CD8-positive, alpha-beta memory T cell (primary cell): Measurements from ENCODE around the gene MARCOL. TPM values are rescaled to one million over a fixed set of nuclear protein-coding genes. Genes with fewer than 3 reads are reported as not detected.

ENCODE experiments used
- CTCF ChIA-PET: fragments of 350-600 bp; sonication (Branson Sonifier 250); formaldehyde crosslinking; loops from one replicate; lab custom pipeline; 2021; ENCODE audit warnings: antibody characterized with exemption; lab: Charles Lee
- POLR2A ChIA-PET: fragments of 350-600 bp; sonication (Branson Sonifier 250); formaldehyde crosslinking; loops from one replicate; lab custom pipeline; 2021; ENCODE audit warnings: antibody characterized with exemption; lab: Charles Lee
- DNase-seq, 5 donors: peaks; one replicate each; pipeline versions ENCODE4 v3.0.0 to v3.0.0-alpha.2; 2020 to 2022; ENCODE audit warnings: mixed read lengths in 1 of 5
- H3K27ac ChIP-seq: one replicate; pipeline ENCODE4 v1.7.0; 2013; ENCODE audit warnings: low read depth, mild to moderate bottlenecking, low read length, moderate library complexity
- H3K27me3 ChIP-seq: 2 replicates; pipeline ENCODE4 v1.7.0; 2013; ENCODE audit warnings: low read length, mild to moderate bottlenecking; ENCODE audit not compliant: insufficient read depth, poor library complexity, severe bottlenecking
- H3K36me3 ChIP-seq: 2 replicates; pipeline ENCODE4 v1.7.0; 2013; ENCODE audit warnings: mild to moderate bottlenecking, low read length, moderate library complexity; ENCODE audit not compliant: insufficient read depth
- H3K4me1 ChIP-seq: 2 replicates; pipeline ENCODE4 v1.7.0; 2013; ENCODE audit warnings: mild to moderate bottlenecking, low read length, moderate library complexity; ENCODE audit not compliant: insufficient read depth
- H3K4me3 ChIP-seq: 2 replicates; pipeline ENCODE4 v1.7.0; 2013; ENCODE audit warnings: mild to moderate bottlenecking, low read length
- H3K9me3 ChIP-seq: 2 replicates; pipeline ENCODE4 v1.7.0; 2013; ENCODE audit warnings: mild to moderate bottlenecking, low read length
- H3K27ac Mint-ChIP-seq, 8 donors: one replicate each; pipeline ENCODE4 v1.8.0; 2020 to 2021; ENCODE audit warnings: mixed read lengths in 8 of 8, mild to moderate bottlenecking in 6 of 8, inconsistent platforms in 3 of 8, moderate library complexity in 3 of 8
- H3K27me3 Mint-ChIP-seq, 2 donors: one replicate each; pipeline ENCODE4 v1.8.0; 2020 to 2021; ENCODE audit warnings: mixed read lengths in 2 of 2, mild to moderate bottlenecking in 1 of 2, moderate library complexity in 1 of 2
- H3K36me3 Mint-ChIP-seq, 3 donors: one replicate each; pipeline ENCODE4 v1.8.0; 2020 to 2021; ENCODE audit warnings: mixed read lengths in 3 of 3, inconsistent platforms in 1 of 3, mild to moderate bottlenecking in 1 of 3
- H3K4me1 Mint-ChIP-seq, 3 donors: one replicate each; pipeline ENCODE4 v1.8.0; 2020 to 2021; ENCODE audit warnings: mixed read lengths in 3 of 3, inconsistent platforms in 1 of 3, mild to moderate bottlenecking in 1 of 3
- H3K4me3 Mint-ChIP-seq, 7 donors: one replicate each; pipeline ENCODE4 v1.8.0; 2020 to 2021; ENCODE audit warnings: mixed read lengths in 7 of 7, mild to moderate bottlenecking in 6 of 7, moderate library complexity in 4 of 7, inconsistent platforms in 2 of 7
- H3K9me3 Mint-ChIP-seq, 5 donors: one replicate each; pipeline ENCODE4 v1.8.0; 2020 to 2022; ENCODE audit warnings: mixed read lengths in 5 of 5, mild to moderate bottlenecking in 3 of 5, moderate library complexity in 2 of 5, inconsistent platforms in 1 of 5
- polyA plus RNA-seq: library from polyadenylated mRNA; unstranded; fragments of 300-500 nt; fragmentation: Illumina TruSeq; gene quantifications from one replicate; pipeline ENCODE4 v1.2.3, GENCODE V29; 2021
- total RNA-seq, 2 experiments: library from RNA; stranded (reverse); gene quantifications; one replicate each; pipeline ENCODE4 v1.2.3, GENCODE V29; 2021

The MARCOL gene
- total and polyA plus RNA-seq, 3 experiments from 2014 or later, result not detected

GRCh38 chr5:148208226-148208625, 30.1 kb upstream of the MARCOL start:
- Mint-ChIP-seq H3K27me3 (peaks cover 6 to 7% of the 10 kb centered on the region in 2 donors), H3K4me1 (no peaks in the 10 kb centered on the region), H3K36me3 (no peaks in the 10 kb centered on the region), H3K4me3 (no peak overlapping the region), H3K9me3 (peaks cover 0 to 2% (median 0%) of the 10 kb centered on the region in 5 donors), H3K27ac (no peak overlapping the region)
- H3K4me3 ChIP-seq, result no peak overlapping the region
- H3K27ac ChIP-seq, result no peak overlapping the region
- no peaks in the 10 kb centered on the region for H3K9me3 ChIP-seq
- no peaks in the 10 kb centered on the region for H3K27me3 ChIP-seq
- H3K36me3 ChIP-seq, result no peaks in the 10 kb centered on the region
- no peak for DNase-seq
- H3K4me1 ChIP-seq, result no peaks in the 10 kb centered on the region
- ChIA-PET POLR2A (no interaction called here), CTCF (no interaction called here)

- Histone ChIP-seq H3K27me3 (no peaks in the 10 kb centered on the region), H3K4me1 (no peaks in the 10 kb centered on the region), H3K9me3 (no peaks in the 10 kb centered on the region), H3K27ac (no peak overlapping the region), H3K36me3 (no peaks in the 10 kb centered on the region), H3K4me3 (no peak overlapping the region)
- Mint-ChIP-seq H3K27ac (no peak overlapping the region), H3K27me3 (peaks cover 4 to 7% of the 10 kb centered on the region in 2 donors), H3K36me3 (no peaks in the 10 kb centered on the region), H3K9me3 (peaks cover 0 to 2% (median 0%) of the 10 kb centered on the region in 5 donors), H3K4me1 (no peaks in the 10 kb centered on the region), H3K4me3 (no peak overlapping the region)
- CTCF ChIA-PET, result no interaction called here
- no peak for DNase-seq
- POLR2A ChIA-PET, result no interaction called here
These were observed 29.1 kb upstream of the MARCOL start for GRCh38 chr5:148209151-148209770.

- Mint-ChIP-seq H3K4me3 (no peak overlapping the region), H3K9me3 (peaks cover 0 to 4% (median 0%) of the 10 kb centered on the region in 5 donors), H3K4me1 (no peaks in the 10 kb centered on the region), H3K27me3 (peaks cover 3 to 4% of the 10 kb centered on the region in 2 donors), H3K27ac (no peak overlapping the region), H3K36me3 (no peaks in the 10 kb centered on the region)
- no peaks in the 10 kb centered on the region for H3K4me1 ChIP-seq
- no peak overlapping the region for H3K4me3 ChIP-seq
- no peaks in the 10 kb centered on the region for H3K36me3 ChIP-seq
- no peaks in the 10 kb centered on the region for H3K9me3 ChIP-seq
- no peak for DNase-seq
- H3K27ac ChIP-seq, result no peak overlapping the region
- no peaks in the 10 kb centered on the region for H3K27me3 ChIP-seq
- POLR2A ChIA-PET, result no interaction called here
- CTCF ChIA-PET, result no interaction called here
These were observed 23.6 kb upstream of the MARCOL start for GRCh38 chr5:148214665-148215185.

DNA sequence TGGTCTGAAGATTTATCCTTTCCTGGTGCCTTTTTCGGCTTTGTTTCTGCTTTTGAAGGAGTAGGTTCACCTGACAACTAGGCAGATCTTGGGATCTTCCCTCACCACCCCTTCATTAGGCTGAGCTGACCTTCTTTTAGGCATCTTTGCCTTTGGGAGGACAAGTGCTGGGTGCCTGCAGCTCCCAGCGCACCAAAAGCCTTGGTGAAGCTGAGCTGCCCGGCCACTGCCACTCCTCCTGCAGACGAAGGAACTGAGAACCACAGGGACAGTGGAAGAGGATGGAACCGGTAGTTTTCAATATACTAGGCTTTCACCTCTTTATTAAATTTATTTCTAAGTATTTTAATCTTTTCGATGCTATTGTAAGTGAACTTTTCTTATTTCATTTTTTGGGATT, 16.8 kb upstream of the MARCOL start:
- Mint-ChIP-seq H3K27ac (no peak overlapping the region), H3K4me1 (no peaks in the 10 kb centered on the region), H3K36me3 (no peaks in the 10 kb centered on the region), H3K27me3 (peaks cover 8 to 15% of the 10 kb centered on the region in 2 donors), H3K4me3 (no peak overlapping the region), H3K9me3 (peaks cover 0 to 5% (median 3%) of the 10 kb centered on the region in 5 donors)
- Histone ChIP-seq H3K4me3 (no peak overlapping the region), H3K4me1 (no peaks in the 10 kb centered on the region), H3K27ac (no peak overlapping the region), H3K27me3 (no peaks in the 10 kb centered on the region), H3K9me3 (no peaks in the 10 kb centered on the region), H3K36me3 (no peaks in the 10 kb centered on the region)
- DNase-seq, result no peak
- CTCF ChIA-PET, result no interaction called here
- POLR2A ChIA-PET, result no interaction called here

- no peak overlapping the region for H3K27ac Mint-ChIP-seq
- H3K36me3 Mint-ChIP-seq, result no peaks in the 10 kb centered on the region
- H3K4me1 ChIP-seq, result no peaks in the 10 kb centered on the region
- ChIA-PET POLR2A (no interaction called here), CTCF (no interaction called here)
- no peak overlapping the region for H3K4me3 ChIP-seq
- H3K9me3 ChIP-seq, result no peaks in the 10 kb centered on the region
- no peak for DNase-seq
- no peaks in the 10 kb centered on the region for H3K4me1 Mint-ChIP-seq
- no peaks in the 10 kb centered on the region for H3K27me3 ChIP-seq
- no peaks in the 10 kb centered on the region for H3K36me3 ChIP-seq
- H3K4me3 Mint-ChIP-seq, result no peak overlapping the region
- peaks cover 8 to 16% of the 10 kb centered on the region in 2 donors for H3K27me3 Mint-ChIP-seq
- H3K27ac ChIP-seq, result no peak overlapping the region
- H3K9me3 Mint-ChIP-seq, result peaks cover 0 to 7% (median 0%) of the 10 kb centered on the region in 5 donors
These were observed 14.1 kb upstream of the MARCOL start for GRCh38 chr5:148224117-148224742.

GRCh38 chr5:148228392-148228984, 9.8 kb upstream of the MARCOL start:
- Mint-ChIP-seq H3K9me3 (peaks cover 0 to 7% (median 4%) of the 10 kb centered on the region in 5 donors), H3K27ac (no peak overlapping the region), H3K4me1 (no peaks in the 10 kb centered on the region), H3K27me3 (peaks cover 5 to 16% of the 10 kb centered on the region in 2 donors), H3K4me3 (no peak overlapping the region), H3K36me3 (no peaks in the 10 kb centered on the region)
- CTCF ChIA-PET, result no interaction called here
- Histone ChIP-seq H3K9me3 (no peaks in the 10 kb centered on the region), H3K27ac (no peak overlapping the region), H3K4me3 (no peak overlapping the region), H3K36me3 (no peaks in the 10 kb centered on the region), H3K4me1 (no peaks in the 10 kb centered on the region), H3K27me3 (no peaks in the 10 kb centered on the region)
- no peak for DNase-seq
- POLR2A ChIA-PET, result no interaction called here

DNA sequence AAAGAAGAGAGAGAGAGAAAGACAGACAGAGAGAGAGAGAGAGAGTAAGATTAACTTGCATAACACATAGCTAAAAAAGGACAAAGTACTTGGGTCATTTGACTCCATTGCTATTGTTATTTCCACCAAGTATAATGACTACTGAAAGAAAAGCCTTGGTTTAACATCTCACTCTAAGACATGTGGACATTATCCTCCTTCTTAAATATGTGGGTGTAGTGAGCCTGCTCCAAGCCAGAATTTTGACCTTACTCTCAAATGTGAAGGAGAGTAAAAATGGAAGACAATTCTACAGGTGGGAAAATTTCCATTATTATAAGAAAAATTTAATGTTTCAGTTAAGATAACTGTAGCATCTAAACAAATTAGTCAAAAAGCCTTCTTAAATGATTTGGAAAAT, 8.5 kb upstream of the MARCOL start:
- H3K4me1 ChIP-seq, result no peaks in the 10 kb centered on the region
- H3K27ac ChIP-seq, result no peak overlapping the region
- no peaks in the 10 kb centered on the region for H3K27me3 ChIP-seq
- Mint-ChIP-seq H3K4me3 (no peak overlapping the region), H3K4me1 (no peaks in the 10 kb centered on the region), H3K9me3 (peaks cover 0 to 7% (median 4%) of the 10 kb centered on the region in 5 donors), H3K27me3 (peaks cover 5 to 16% of the 10 kb centered on the region in 2 donors), H3K27ac (no peak overlapping the region), H3K36me3 (no peaks in the 10 kb centered on the region)
- no peak for DNase-seq
- no peaks in the 10 kb centered on the region for H3K36me3 ChIP-seq
- no peak overlapping the region for H3K4me3 ChIP-seq
- ChIA-PET CTCF (no interaction called here), POLR2A (no interaction called here)
- H3K9me3 ChIP-seq, result no peaks in the 10 kb centered on the region

- H3K27me3 ChIP-seq, result no peaks in the 10 kb centered on the region
- ChIA-PET CTCF (no interaction called here), POLR2A (no interaction called here)
- H3K4me3 ChIP-seq, result no peak overlapping the region
- no peaks in the 10 kb centered on the region for H3K4me1 ChIP-seq
- H3K36me3 ChIP-seq, result no peaks in the 10 kb centered on the region
- H3K27ac ChIP-seq, result no peak overlapping the region
- no peak for DNase-seq
- H3K4me3 Mint-ChIP-seq, result no peak overlapping the region
- no peaks in the 10 kb centered on the region for H3K9me3 ChIP-seq
- no peaks in the 10 kb centered on the region for H3K4me1 Mint-ChIP-seq
- peaks cover 5 to 16% of the 10 kb centered on the region in 2 donors for H3K27me3 Mint-ChIP-seq
- H3K36me3 Mint-ChIP-seq, result no peaks in the 10 kb centered on the region
- peaks cover 0 to 7% (median 4%) of the 10 kb centered on the region in 5 donors for H3K9me3 Mint-ChIP-seq
- no peak overlapping the region for H3K27ac Mint-ChIP-seq
These were observed 8.1 kb upstream of the MARCOL start for GRCh38 chr5:148230240-148230639.
